Panc1 (cell line): Measurements from ENCODE around the gene KRT27. TPM values are rescaled to one million over a fixed set of nuclear protein-coding genes. Genes with fewer than 3 reads are reported as not detected.

Experiments used
- ATAC-seq: fragments of 200-7000 bp; cut with Tn5 transposase; 2 replicates; pipeline ENCODE4 v1.9.1; 2020; ENCODE audit warnings: mild to moderate bottlenecking, moderate library complexity
- BruUV-seq: library from RNA; stranded (reverse); fragments of 400-500 nt; replicated peaks from 2 replicates; lab custom pipeline; 2021; lab: Mats Ljungman, UMichigan
- CTCF ChIA-PET: fragments of 300-600 bp; sonication (Branson Sonifier 250); formaldehyde crosslinking; loops from one replicate; lab custom pipeline; 2022; ENCODE audit warnings: antibody characterized with exemption; lab: Charles Lee
- POLR2A ChIA-PET: fragments of 300-600 bp; sonication (Branson Sonifier 250); formaldehyde crosslinking; loops from one replicate; lab custom pipeline; 2022; ENCODE audit warnings: antibody characterized with exemption; lab: Charles Lee
- DNase-seq: peaks from one replicate; pipeline ENCODE4 v3.0.0-alpha.2; 2010; ENCODE audit warnings: low read depth, low spot score
- H3K27ac ChIP-seq: 2 replicates; pipeline ENCODE4 v1.5.1; 2011; ENCODE audit warnings: mild to moderate bottlenecking, low read length, inconsistent platforms
- H3K27me3 ChIP-seq: fragments of 200-500 bp; sonication (Bioruptor generic); 2 replicates; pipeline ENCODE4 v1.6.0; 2014; ENCODE audit warnings: low read length, inconsistent platforms; ENCODE audit not compliant: control insufficient read depth, insufficient read depth
- H3K36me3 ChIP-seq: fragments of 200-500 bp; sonication (Bioruptor generic); 2 replicates; pipeline ENCODE4 v1.5.1; 2014; ENCODE audit warnings: inconsistent platforms, mild to moderate bottlenecking, low read length, moderate library complexity; ENCODE audit not compliant: control insufficient read depth, insufficient read depth
- H3K4me1 ChIP-seq: 2 replicates; pipeline ENCODE4 v1.5.1; 2011; ENCODE audit warnings: inconsistent platforms, mild to moderate bottlenecking, low read length, moderate library complexity; ENCODE audit not compliant: control insufficient read depth, insufficient read depth
- H3K4me3 ChIP-seq, 2 experiments: 2 replicates each; pipeline ENCODE4 v1.5.1; 2011 to 2012; ENCODE audit warnings: low read depth in 2 of 2, low read length in 2 of 2, mild to moderate bottlenecking in 2 of 2, inconsistent platforms in 1 of 2, moderate library complexity in 1 of 2
- H3K9me3 ChIP-seq: fragments of 200-500 bp; sonication (Bioruptor generic); 2 replicates; pipeline ENCODE4 v1.5.1; 2014; ENCODE audit warnings: low read depth, mild to moderate bottlenecking, inconsistent platforms, low read length, moderate library complexity; ENCODE audit not compliant: control insufficient read depth, insufficient read depth
- CTCF ChIP-seq: fragments of 450-650 bp; IDR thresholded peaks from 2 replicates; pipeline ENCODE4 v1.5.1; 2017; ENCODE audit warnings: mild to moderate bottlenecking
- POLR2AphosphoS5 ChIP-seq: IDR thresholded peaks from 2 replicates; pipeline ENCODE4 v1.6.1; 2012; ENCODE audit warnings: mild to moderate bottlenecking, low read depth, low read length, moderate library complexity
- REST ChIP-seq, 2 experiments: IDR thresholded peaks; 2 replicates each; pipeline ENCODE4 v1.6.1; 2011 to 2012; ENCODE audit warnings: low read depth in 2 of 2, control low read depth in 1 of 2, low read length in 1 of 2, mild to moderate bottlenecking in 1 of 2, moderate library complexity in 1 of 2; ENCODE audit not compliant: insufficient read depth in 1 of 2
- SIN3A ChIP-seq: IDR thresholded peaks from 2 replicates; pipeline ENCODE4 v1.6.1; 2012; ENCODE audit warnings: low read depth, mild to moderate bottlenecking, low read length, moderate library complexity, borderline replicate concordance; ENCODE audit not compliant: insufficient read depth
- TCF7L2 ChIP-seq: IDR thresholded peaks from 2 replicates; pipeline ENCODE4 v1.6.1; 2011; ENCODE audit warnings: mild to moderate bottlenecking, low read depth, low read length, inconsistent platforms
- in situ Hi-C: cut with HindIII; loops from 2 replicates; pipeline ENCODE4 v1.10.0; 2016; ENCODE audit warnings: low sequenced_read_pairs, low pct_unique_long_range_greater_than_20kb
- intact Hi-C: fragments of 100-400 bp; cut with micrococcal nuclease; formaldehyde crosslinking; loops from one replicate; pipeline ENCODE4 v1.10.0; 2022; ENCODE audit not compliant: unreplicated experiment
- total RNA-seq: library from RNA; stranded (reverse); gene quantifications from one replicate; pipeline ENCODE4 v1.2.1, GENCODE V29; 2021; ENCODE audit not compliant: unreplicated experiment

Gene KRT27
- total RNA-seq, 1 experiment from 2014 or later: not detected

GRCh38 chr17:40738553-40738952 is 43.8 kb downstream of the KRT27 start:
- no TSS peak for BruUV-seq
- H3K36me3 ChIP-seq: no peaks in the 10 kb centered on the region
- ATAC-seq (no peak), DNase-seq (no peak)
- intact Hi-C loops: no loop called here
- H3K27me3 ChIP-seq: peaks cover 11% of the 10 kb centered on the region
- no peak overlapping the region for H3K4me3 ChIP-seq
- no peaks in the 10 kb centered on the region for H3K4me1 ChIP-seq
- no peak for TF ChIP-seq REST (IDR thresholded peaks at IDR 0.05; ENCODE audit: insufficient read depth in 1 of 2, low read depth in 2 of 2, low read length in 1 of 2)
- TF ChIP-seq CTCF: no peak
- no peak for TF ChIP-seq TCF7L2
- no peak for TF ChIP-seq POLR2AphosphoS5
- TF ChIP-seq SIN3A: no peak
- no peak overlapping the region for H3K27ac ChIP-seq
- peaks cover 3% of the 10 kb centered on the region; the same call in 1 of the 2 replicates for H3K9me3 ChIP-seq
- POLR2A ChIA-PET: no interaction called here
- in situ Hi-C loops: no loop called here
- CTCF ChIA-PET: no interaction called here

GRCh38 chr17:40735016-40735415 is 47.3 kb downstream of the KRT27 start:
- intact Hi-C loops: no loop called here
- no peak for ATAC-seq
- Histone ChIP-seq H3K36me3 (no peaks in the 10 kb centered on the region), H3K27me3 (peaks cover 11% of the 10 kb centered on the region), H3K27ac (no peak overlapping the region), H3K4me3 (no peak overlapping the region), H3K4me1 (no peaks in the 10 kb centered on the region), H3K9me3 (no peaks in the 10 kb centered on the region)
- BruUV-seq: no TSS peak
- in situ Hi-C loops: no loop called here
- TF ChIP-seq REST (IDR thresholded peaks at IDR 0.05; ENCODE audit: insufficient read depth in 1 of 2, low read depth in 2 of 2, low read length in 1 of 2) (no peak), TCF7L2 (no peak), SIN3A (no peak), POLR2AphosphoS5 (no peak), CTCF (no peak)
- CTCF ChIA-PET: no interaction called here
- POLR2A ChIA-PET: interaction anchor here (0.6 kb wide), 1 partner anchor 238 kb away, joined by 8 read pairs; no protein-coding TSS in a partner anchor
- no peak for DNase-seq
